ENCODE measurements around the gene AFP. TPM values are rescaled to one million over a fixed set of nuclear protein-coding genes. Genes with fewer than 3 reads are reported as not detected.

Gene AFP
- total and polyA plus RNA-seq, 9 donors, result 0.13 to 59.8 (median 0.65) TPM

DNA sequence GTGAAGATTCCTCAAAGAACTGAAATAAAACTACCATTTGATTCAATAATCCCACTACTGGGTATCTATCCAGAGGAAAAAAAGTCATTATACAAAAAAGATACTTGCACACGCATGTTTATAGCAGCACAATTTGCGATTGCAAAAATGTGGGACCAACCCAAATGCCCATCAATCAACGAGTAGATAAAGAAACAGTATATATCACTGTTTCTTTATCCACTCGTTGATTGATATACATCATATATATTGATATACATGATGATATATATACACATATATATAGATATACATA, 13.6 kb upstream of the AFP start:
- no peaks in the 10 kb centered on the region for H3K36me3 ChIP-seq (ENCODE audit: control insufficient read depth, insufficient read depth, low read length)
- H3K9me3 ChIP-seq (replicated peaks; ENCODE audit: control insufficient read depth, low read depth, low read length), result no peaks in the 10 kb centered on the region
- DNase-seq, result no peak
- no peak overlapping the region for H3K27ac ChIP-seq (ENCODE audit: low read length)
- H3K27me3 ChIP-seq (ENCODE audit: control insufficient read depth, insufficient read depth, low read length), result no peaks in the 10 kb centered on the region
- no CpG with 5 or more reads among the region's 4 CpGs for WGBS (ENCODE audit: insufficient coverage)
- H3K4me1 ChIP-seq (ENCODE audit: control insufficient read depth, insufficient read depth, low read length), result no peaks in the 10 kb centered on the region
- no peak overlapping the region for H3K4me3 ChIP-seq (ENCODE audit: low read length)

DNA sequence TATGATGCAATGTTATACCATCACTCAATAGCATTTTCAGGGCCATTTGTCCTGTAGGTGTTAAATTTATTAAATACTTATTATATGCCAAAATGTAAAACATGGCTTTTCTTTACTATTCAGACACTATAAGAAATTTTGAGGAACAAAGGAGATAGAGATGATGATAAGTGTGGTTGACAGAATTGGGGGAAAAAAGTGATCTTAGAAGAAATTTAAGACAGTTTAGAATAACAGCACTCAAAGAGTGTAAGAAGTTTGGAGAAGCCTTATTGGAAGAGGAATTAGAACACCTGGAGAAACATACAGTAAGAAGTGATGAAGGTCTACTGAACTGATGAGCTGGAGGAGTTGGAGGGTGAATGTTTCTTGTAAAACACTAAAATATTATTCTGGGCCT, 12.8 kb upstream of the AFP start:
- H3K9me3 ChIP-seq (replicated peaks; ENCODE audit: control insufficient read depth, low read depth, low read length), result no peaks in the 10 kb centered on the region
- H3K4me1 ChIP-seq (ENCODE audit: control insufficient read depth, insufficient read depth, low read length), result no peaks in the 10 kb centered on the region
- no peak for DNase-seq
- no peak overlapping the region for H3K27ac ChIP-seq (ENCODE audit: low read length)
- H3K36me3 ChIP-seq (ENCODE audit: control insufficient read depth, insufficient read depth, low read length), result no peaks in the 10 kb centered on the region
- no peaks in the 10 kb centered on the region for H3K27me3 ChIP-seq (ENCODE audit: control insufficient read depth, insufficient read depth, low read length)
- H3K4me3 ChIP-seq (ENCODE audit: low read length), result no peak overlapping the region

DNA sequence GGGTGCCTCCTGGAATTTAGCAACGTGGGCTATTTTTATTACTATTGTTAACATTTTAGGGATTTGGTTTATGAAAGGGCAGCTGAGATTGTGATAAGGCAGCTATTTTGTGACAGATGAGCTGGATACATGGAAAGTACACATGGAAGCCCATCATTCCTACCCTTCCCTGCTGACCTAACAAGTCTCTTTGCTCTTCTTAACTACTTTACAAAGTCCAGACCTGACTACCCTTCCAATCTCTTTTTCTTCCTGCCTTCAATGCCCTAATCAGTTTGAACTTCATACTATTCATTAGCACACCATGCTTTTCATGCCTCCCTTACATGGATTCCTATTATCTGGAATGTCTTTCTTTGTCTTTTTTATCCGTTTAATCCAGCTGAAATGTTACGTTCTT, 9.4 kb upstream of the AFP start:
- Histone ChIP-seq H3K9me3 (replicated peaks; ENCODE audit: control insufficient read depth, low read depth, low read length) (no peaks in the 10 kb centered on the region), H3K4me1 (ENCODE audit: control insufficient read depth, insufficient read depth, low read length) (no peaks in the 10 kb centered on the region), H3K27me3 (ENCODE audit: control insufficient read depth, insufficient read depth, low read length) (no peaks in the 10 kb centered on the region), H3K4me3 (ENCODE audit: low read length) (no peak overlapping the region), H3K36me3 (ENCODE audit: control insufficient read depth, insufficient read depth, low read length) (no peaks in the 10 kb centered on the region), H3K27ac (ENCODE audit: low read length) (no peak overlapping the region)
- WGBS (ENCODE audit: insufficient coverage), result no CpG with 5 or more reads among the region's 3 CpGs
- no peak for DNase-seq

DNA sequence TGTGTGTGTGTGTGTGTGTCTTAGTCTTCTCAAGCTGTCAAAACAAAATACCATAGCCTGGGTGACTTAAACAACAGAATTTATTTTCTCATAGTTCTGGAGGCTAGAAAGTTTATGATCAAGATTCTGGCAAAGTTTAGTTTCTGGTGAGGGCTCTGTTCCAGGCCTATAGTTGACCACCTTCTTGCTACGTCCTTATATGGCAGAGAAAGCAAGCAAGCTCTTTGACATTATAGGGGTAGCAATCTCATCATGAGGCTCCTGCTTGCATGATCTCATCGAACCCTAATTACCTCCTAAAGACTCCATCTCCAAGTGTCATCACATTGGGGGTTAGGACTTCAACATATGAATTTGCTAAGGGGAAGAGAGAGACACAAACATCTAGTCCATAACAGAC, 6.9 kb upstream of the AFP start:
- no peak overlapping the region for H3K27ac ChIP-seq (ENCODE audit: low read length)
- DNase-seq, result no peak
- H3K9me3 ChIP-seq (replicated peaks; ENCODE audit: control insufficient read depth, low read depth, low read length), result no peaks in the 10 kb centered on the region
- WGBS (ENCODE audit: insufficient coverage), result no CpG with 5 or more reads among the region's 2 CpGs
- H3K4me3 ChIP-seq (ENCODE audit: low read length), result no peak overlapping the region
- H3K27me3 ChIP-seq (ENCODE audit: control insufficient read depth, insufficient read depth, low read length), result no peaks in the 10 kb centered on the region
- no peaks in the 10 kb centered on the region for H3K36me3 ChIP-seq (ENCODE audit: control insufficient read depth, insufficient read depth, low read length)
- no peaks in the 10 kb centered on the region for H3K4me1 ChIP-seq (ENCODE audit: control insufficient read depth, insufficient read depth, low read length)

DNA sequence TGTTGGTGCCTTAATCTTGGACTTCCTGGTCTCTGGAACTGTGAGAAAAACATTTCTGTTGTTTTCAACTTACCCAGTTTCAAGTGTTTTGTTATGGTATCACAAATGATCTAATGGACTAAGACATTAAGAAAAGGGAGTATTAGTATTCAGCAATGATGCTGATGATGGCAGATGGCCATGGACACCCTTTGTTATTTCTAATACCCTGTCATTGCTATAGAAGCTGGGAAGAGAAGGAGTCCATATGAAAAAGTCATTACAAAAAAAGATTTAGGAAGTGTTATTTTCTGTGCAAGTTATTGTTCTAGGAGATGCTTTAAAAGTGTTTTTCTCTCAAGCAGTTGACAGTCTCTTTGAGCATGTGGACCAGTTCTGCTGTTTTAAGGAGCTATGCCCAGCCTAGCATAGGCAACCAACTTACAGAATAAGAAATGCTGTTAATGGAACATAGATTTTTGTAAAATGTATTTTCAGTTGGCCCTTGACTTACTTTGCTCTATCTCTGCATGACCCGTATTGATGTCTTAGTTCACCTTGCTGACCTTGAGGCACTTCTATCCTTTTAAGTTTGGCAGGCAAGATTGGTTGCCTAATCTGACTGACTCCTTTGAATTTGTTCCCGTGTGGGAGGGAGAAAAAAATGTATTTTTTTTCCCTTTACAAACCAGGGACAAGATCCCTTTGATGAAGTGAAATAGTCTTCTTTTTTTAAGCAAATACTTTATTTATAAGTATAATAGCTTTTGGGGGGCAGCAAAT, 6.0 kb upstream of the AFP start:
- no CpG with 5 or more reads among the region's 2 CpGs for WGBS (ENCODE audit: insufficient coverage)
- no peak overlapping the region for H3K27ac ChIP-seq (ENCODE audit: low read length)
- no peak overlapping the region for H3K4me3 ChIP-seq (ENCODE audit: low read length)
- no peaks in the 10 kb centered on the region for H3K4me1 ChIP-seq (ENCODE audit: control insufficient read depth, insufficient read depth, low read length)
- no peaks in the 10 kb centered on the region for H3K36me3 ChIP-seq (ENCODE audit: control insufficient read depth, insufficient read depth, low read length)
- no peak for DNase-seq
- H3K27me3 ChIP-seq (ENCODE audit: control insufficient read depth, insufficient read depth, low read length), result no peaks in the 10 kb centered on the region
- H3K9me3 ChIP-seq (replicated peaks; ENCODE audit: control insufficient read depth, low read depth, low read length), result no peaks in the 10 kb centered on the region

DNA sequence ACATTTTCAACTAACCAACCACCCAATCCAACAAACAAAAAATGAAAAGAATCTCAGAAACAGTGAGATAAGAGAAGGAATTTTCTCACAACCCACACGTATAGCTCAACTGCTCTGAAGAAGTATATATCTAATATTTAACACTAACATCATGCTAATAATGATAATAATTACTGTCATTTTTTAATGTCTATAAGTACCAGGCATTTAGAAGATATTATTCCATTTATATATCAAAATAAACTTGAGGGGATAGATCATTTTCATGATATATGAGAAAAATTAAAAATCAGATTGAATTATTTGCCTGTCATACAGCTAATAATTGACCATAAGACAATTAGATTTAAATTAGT, 4.2 kb upstream of the AFP start:
- Histone ChIP-seq H3K4me3 (ENCODE audit: low read length) (no peak overlapping the region), H3K36me3 (ENCODE audit: control insufficient read depth, insufficient read depth, low read length) (no peaks in the 10 kb centered on the region), H3K4me1 (ENCODE audit: control insufficient read depth, insufficient read depth, low read length) (no peaks in the 10 kb centered on the region), H3K27ac (ENCODE audit: low read length) (no peak overlapping the region), H3K27me3 (ENCODE audit: control insufficient read depth, insufficient read depth, low read length) (no peaks in the 10 kb centered on the region), H3K9me3 (replicated peaks; ENCODE audit: control insufficient read depth, low read depth, low read length) (no peaks in the 10 kb centered on the region)
- no CpG with 5 or more reads among the region's 1 CpG for WGBS (ENCODE audit: insufficient coverage)
- no peak for DNase-seq

DNA sequence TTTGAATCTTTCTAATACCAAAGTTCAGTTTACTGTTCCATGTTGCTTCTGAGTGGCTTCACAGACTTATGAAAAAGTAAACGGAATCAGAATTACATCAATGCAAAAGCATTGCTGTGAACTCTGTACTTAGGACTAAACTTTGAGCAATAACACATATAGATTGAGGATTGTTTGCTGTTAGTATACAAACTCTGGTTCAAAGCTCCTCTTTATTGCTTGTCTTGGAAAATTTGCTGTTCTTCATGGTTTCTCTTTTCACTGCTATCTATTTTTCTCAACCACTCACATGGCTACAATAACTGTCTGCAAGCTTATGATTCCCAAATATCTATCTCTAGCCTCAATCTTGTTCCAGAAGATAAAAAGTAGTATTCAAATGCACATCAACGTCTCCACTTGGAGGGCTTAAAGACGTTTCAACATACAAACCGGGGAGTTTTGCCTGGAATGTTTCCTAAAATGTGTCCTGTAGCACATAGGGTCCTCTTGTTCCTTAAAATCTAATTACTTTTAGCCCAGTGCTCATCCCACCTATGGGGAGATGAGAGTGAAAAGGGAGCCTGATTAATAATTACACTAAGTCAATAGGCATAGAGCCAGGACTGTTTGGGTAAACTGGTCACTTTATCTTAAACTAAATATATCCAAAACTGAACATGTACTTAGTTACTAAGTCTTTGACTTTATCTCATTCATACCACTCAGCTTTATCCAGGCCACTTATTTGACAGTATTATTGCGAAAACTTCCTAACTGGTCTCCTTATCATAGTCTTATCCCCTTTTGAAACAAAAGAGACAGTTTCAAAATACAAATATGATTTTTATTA, 3.6 kb upstream of the AFP start:
- no peaks in the 10 kb centered on the region for H3K36me3 ChIP-seq (ENCODE audit: control insufficient read depth, insufficient read depth, low read length)
- no CpG with 5 or more reads among the region's 5 CpGs for WGBS (ENCODE audit: insufficient coverage)

DNA sequence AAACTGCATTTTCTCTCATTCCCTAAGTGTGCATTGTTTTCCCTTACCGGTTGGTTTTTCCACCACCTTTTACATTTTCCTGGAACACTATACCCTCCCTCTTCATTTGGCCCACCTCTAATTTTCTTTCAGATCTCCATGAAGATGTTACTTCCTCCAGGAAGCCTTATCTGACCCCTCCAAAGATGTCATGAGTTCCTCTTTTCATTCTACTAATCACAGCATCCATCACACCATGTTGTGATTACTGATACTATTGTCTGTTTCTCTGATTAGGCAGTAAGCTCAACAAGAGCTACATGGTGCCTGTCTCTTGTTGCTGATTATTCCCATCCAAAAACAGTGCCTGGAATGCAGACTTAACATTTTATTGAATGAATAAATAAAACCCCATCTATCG, 2.9 kb upstream of the AFP start:
- Histone ChIP-seq H3K4me3 (ENCODE audit: low read length) (no peak overlapping the region), H3K27me3 (ENCODE audit: control insufficient read depth, insufficient read depth, low read length) (no peaks in the 10 kb centered on the region), H3K36me3 (ENCODE audit: control insufficient read depth, insufficient read depth, low read length) (no peaks in the 10 kb centered on the region), H3K4me1 (ENCODE audit: control insufficient read depth, insufficient read depth, low read length) (no peaks in the 10 kb centered on the region), H3K27ac (ENCODE audit: low read length) (no peak overlapping the region), H3K9me3 (replicated peaks; ENCODE audit: control insufficient read depth, low read depth, low read length) (no peaks in the 10 kb centered on the region)
- WGBS (ENCODE audit: insufficient coverage), result 90% methylated on average over 1 of the region's 2 CpGs
- no peak for DNase-seq

More for the DNA sequence above, 3.6 kb upstream of the AFP start:
- no peaks in the 10 kb centered on the region for H3K27me3 ChIP-seq (ENCODE audit: control insufficient read depth, insufficient read depth, low read length)
- DNase-seq, result no peak
- H3K27ac ChIP-seq (ENCODE audit: low read length), result no peak overlapping the region
- H3K9me3 ChIP-seq (replicated peaks; ENCODE audit: control insufficient read depth, low read depth, low read length), result no peaks in the 10 kb centered on the region
- H3K4me1 ChIP-seq (ENCODE audit: control insufficient read depth, insufficient read depth, low read length), result no peaks in the 10 kb centered on the region
- no peak overlapping the region for H3K4me3 ChIP-seq (ENCODE audit: low read length)

DNA sequence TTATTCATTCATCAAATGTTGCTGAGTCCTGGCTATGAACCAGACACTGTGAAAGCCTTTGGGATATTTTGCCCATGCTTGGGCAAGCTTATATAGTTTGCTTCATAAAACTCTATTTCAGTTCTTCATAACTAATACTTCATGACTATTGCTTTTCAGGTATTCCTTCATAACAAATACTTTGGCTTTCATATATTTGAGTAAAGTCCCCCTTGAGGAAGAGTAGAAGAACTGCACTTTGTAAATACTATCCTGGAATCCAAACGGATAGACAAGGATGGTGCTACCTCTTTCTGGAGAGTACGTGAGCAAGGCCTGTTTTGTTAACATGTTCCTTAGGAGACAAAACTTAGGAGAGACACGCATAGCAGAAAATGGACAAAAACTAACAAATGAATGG, 1.7 kb upstream of the AFP start:
- peak; percentile 3 for DNase-seq
- Histone ChIP-seq H3K9me3 (replicated peaks; ENCODE audit: control insufficient read depth, low read depth, low read length) (no peaks in the 10 kb centered on the region), H3K27ac (ENCODE audit: low read length) (no peak overlapping the region), H3K4me1 (ENCODE audit: control insufficient read depth, insufficient read depth, low read length) (no peaks in the 10 kb centered on the region), H3K36me3 (ENCODE audit: control insufficient read depth, insufficient read depth, low read length) (no peaks in the 10 kb centered on the region), H3K27me3 (ENCODE audit: control insufficient read depth, insufficient read depth, low read length) (no peaks in the 10 kb centered on the region), H3K4me3 (ENCODE audit: low read length) (no peak overlapping the region)
- 31% methylated on average over 3 of the region's 3 CpGs for WGBS (ENCODE audit: insufficient coverage)

DNA sequence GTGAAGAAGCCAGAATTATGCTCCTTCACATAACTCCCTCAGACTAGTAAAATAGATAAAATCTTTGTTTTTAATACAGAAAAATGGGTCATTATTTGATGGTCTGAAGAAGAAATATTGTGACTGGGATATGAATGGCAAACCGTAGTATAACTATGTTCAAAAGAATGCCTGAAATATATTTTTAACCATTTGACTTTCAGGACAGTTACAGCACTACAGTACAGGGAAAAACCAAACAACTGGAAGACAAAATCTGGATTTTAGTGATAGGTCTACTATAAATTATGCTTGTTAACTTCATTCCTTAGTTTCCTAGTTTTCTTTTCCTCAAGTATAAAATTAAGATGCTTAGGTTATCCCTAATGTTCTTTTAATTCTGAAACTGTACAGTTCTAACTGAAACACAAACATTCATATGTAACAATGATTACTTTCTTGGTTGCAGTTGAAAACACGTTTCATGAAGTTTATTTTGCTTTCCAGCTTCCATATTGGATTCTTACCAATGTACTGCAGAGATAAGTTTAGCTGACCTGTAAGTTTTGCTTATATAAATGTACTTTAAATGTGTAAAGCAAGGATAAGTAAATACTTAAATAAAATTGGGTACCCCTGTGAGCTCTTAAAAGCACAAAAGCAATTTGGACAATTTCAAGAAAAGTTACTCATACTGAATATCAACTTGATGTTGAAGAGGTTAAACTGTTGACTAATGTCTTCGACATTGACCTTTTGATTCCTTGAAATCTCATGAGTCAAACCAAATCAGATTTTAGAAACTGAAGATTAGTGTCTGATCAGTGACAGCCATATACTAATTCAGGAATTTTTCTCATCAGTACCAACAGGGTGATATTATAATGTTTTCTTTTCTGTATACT, 895 bp downstream of the AFP start:
- H3K36me3 ChIP-seq (ENCODE audit: control insufficient read depth, insufficient read depth, low read length), result no peaks in the 10 kb centered on the region
- no peak overlapping the region for H3K27ac ChIP-seq (ENCODE audit: low read length)
- no peak for DNase-seq
- H3K4me1 ChIP-seq (ENCODE audit: control insufficient read depth, insufficient read depth, low read length), result no peaks in the 10 kb centered on the region
- H3K9me3 ChIP-seq (replicated peaks; ENCODE audit: control insufficient read depth, low read depth, low read length), result no peaks in the 10 kb centered on the region
- no peak overlapping the region for H3K4me3 ChIP-seq (ENCODE audit: low read length)
- no peaks in the 10 kb centered on the region for H3K27me3 ChIP-seq (ENCODE audit: control insufficient read depth, insufficient read depth, low read length)
- no CpG with 5 or more reads among the region's 3 CpGs for WGBS (ENCODE audit: insufficient coverage)
